GM12892 (cell line): ENCODE data around the gene ELF2.

Experiments used
- DNase-seq: peaks from one replicate; pipeline ENCODE4 v3.0.0; 2011; ENCODE audit not compliant: insufficient read length
- FAIRE-seq: peaks from 2 replicates; lab custom pipeline; 2011; peaks lifted over from hg19 to GRCh38; lab: Jason Lieb, UNC
- POLR2A ChIP-seq: IDR thresholded peaks from 2 replicates; pipeline ENCODE4 v1.6.1; 2011; ENCODE audit warnings: low read depth, low read length, control low read depth
- TAF1 ChIP-seq: IDR thresholded peaks from 2 replicates; pipeline ENCODE4 v1.6.1; 2011; ENCODE audit warnings: low read depth, mild to moderate bottlenecking, control low read depth, low read length, borderline replicate concordance

ELF2 gene

GRCh38 chr4:139007640-139008039, 169.4 kb downstream of the ELF2 start:
- DNase-seq (no peak), FAIRE-seq (no peak)
- TF ChIP-seq TAF1 (no peak), POLR2A (no peak)
